ENCODE data around the gene SYT1. TPM values are rescaled to one million over a fixed set of nuclear protein-coding genes. Genes with fewer than 3 reads are reported as not detected.

SYT1 gene
- total RNA-seq, 1 donor from 2014 or later = 19.5 TPM

DNA sequence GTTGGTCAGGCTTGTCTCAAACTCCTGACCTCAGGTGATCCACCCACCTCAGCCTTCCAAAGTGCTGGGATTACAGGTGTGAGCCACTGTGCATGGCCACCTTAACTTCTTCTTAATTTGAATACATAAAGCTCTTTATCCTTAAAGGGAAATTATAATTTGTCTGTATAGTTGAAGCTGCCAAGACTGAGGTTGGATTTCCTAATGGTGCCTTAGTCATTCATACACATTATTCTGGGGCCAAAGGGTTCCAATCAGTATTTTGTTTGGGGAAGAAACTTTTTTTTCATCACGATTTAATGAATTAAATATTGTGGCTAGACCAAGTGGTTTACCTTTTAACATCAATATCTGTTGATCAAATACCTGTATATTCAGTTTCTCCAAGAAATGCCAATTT lies 135.9 kb downstream of the SYT1 start:
- Mint-ChIP-seq H3K27ac (ENCODE audit: unreplicated experiment) (no peak overlapping the region), H3K4me1 (peaks cover 11% of the 10 kb centered on the region), H3K9me3 (no peaks in the 10 kb centered on the region), H3K4me3 (no peak overlapping the region), H3K36me3 (ENCODE audit: low read depth) (no peaks in the 10 kb centered on the region), H3K27me3 (ENCODE audit: low read depth) (no peaks in the 10 kb centered on the region)
- TF ChIP-seq, protein P1, sequence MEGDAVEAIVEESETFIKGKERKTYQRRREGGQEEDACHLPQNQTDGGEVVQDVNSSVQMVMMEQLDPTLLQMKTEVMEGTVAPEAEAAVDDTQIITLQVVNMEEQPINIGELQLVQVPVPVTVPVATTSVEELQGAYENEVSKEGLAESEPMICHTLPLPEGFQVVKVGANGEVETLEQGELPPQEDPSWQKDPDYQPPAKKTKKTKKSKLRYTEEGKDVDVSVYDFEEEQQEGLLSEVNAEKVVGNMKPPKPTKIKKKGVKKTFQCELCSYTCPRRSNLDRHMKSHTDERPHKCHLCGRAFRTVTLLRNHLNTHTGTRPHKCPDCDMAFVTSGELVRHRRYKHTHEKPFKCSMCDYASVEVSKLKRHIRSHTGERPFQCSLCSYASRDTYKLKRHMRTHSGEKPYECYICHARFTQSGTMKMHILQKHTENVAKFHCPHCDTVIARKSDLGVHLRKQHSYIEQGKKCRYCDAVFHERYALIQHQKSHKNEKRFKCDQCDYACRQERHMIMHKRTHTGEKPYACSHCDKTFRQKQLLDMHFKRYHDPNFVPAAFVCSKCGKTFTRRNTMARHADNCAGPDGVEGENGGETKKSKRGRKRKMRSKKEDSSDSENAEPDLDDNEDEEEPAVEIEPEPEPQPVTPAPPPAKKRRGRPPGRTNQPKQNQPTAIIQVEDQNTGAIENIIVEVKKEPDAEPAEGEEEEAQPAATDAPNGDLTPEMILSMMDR (conservative IDR thresholded peaks at IDR 0.05) = no peak
- DNase-seq (ENCODE audit: low read depth, low spot score) = no peak

DNA sequence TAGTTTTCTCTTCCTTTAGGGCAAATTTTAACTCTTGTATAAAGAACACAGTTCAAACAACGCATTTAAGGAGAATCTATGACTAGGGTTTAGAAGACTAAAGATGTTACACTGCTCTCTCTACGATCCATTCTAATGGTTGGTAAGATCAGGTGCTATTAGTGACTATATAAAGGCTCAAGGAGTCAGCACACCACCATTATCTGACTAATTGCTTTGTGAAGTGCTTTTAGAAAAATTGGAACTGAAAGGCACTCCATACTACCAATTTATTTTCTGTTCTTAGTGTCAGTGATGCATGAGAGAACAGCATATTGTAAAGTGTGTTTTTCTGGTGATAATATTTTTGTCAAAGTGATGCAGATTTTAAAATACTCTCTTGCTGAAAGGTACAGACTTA lies 136.8 kb downstream of the SYT1 start:
- no peaks in the 10 kb centered on the region for H3K9me3 Mint-ChIP-seq
- no peaks in the 10 kb centered on the region for H3K36me3 Mint-ChIP-seq (ENCODE audit: low read depth)
- H3K4me3 Mint-ChIP-seq = no peak overlapping the region
- peaks cover 11% of the 10 kb centered on the region for H3K4me1 Mint-ChIP-seq
- no peaks in the 10 kb centered on the region for H3K27me3 Mint-ChIP-seq (ENCODE audit: low read depth)
- TF ChIP-seq, protein P1 (conservative IDR thresholded peaks at IDR 0.05) = no peak
- no peak overlapping the region for H3K27ac Mint-ChIP-seq (ENCODE audit: unreplicated experiment)
- no peak for DNase-seq (ENCODE audit: low read depth, low spot score)

- H3K4me1 Mint-ChIP-seq = peaks cover 11% of the 10 kb centered on the region
- no peak overlapping the region for H3K27ac Mint-ChIP-seq (ENCODE audit: unreplicated experiment)
- H3K27me3 Mint-ChIP-seq (ENCODE audit: low read depth) = no peaks in the 10 kb centered on the region
- no peaks in the 10 kb centered on the region for H3K9me3 Mint-ChIP-seq
- H3K4me3 Mint-ChIP-seq = no peak overlapping the region
- TF ChIP-seq, protein P1 (conservative IDR thresholded peaks at IDR 0.05) = no peak
- DNase-seq (ENCODE audit: low read depth, low spot score) = no peak
- H3K36me3 Mint-ChIP-seq (ENCODE audit: low read depth) = no peaks in the 10 kb centered on the region
Measured at GRCh38 chr12:79006306-79006705, 141.7 kb downstream of the SYT1 start.

DNA sequence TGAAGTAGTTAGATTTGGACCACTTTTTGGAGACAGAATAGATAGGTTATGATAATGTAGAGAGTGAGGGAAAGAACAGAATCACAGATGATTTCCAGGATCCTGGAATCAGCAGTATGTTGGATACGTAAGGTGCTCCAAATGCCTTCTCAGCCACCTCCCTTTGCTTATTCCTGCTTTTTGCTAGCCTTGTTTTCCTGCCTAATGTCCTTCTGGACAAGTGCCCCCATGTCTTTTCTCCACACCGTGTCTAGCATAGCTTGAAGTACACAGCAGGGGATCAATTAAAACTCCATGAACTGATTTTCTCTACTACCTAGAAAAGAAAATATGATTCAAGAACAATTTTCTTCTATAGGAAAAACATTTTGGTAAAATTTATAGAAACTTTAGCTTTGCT lies 144.0 kb downstream of the SYT1 start:
- TF ChIP-seq, protein P1 (conservative IDR thresholded peaks at IDR 0.05) = no peak
- Mint-ChIP-seq H3K4me3 (no peak overlapping the region), H3K27ac (ENCODE audit: unreplicated experiment) (no peak overlapping the region), H3K27me3 (ENCODE audit: low read depth) (no peaks in the 10 kb centered on the region), H3K36me3 (ENCODE audit: low read depth) (no peaks in the 10 kb centered on the region), H3K9me3 (no peaks in the 10 kb centered on the region), H3K4me1 (no peaks in the 10 kb centered on the region)
- DNase-seq (ENCODE audit: low read depth, low spot score) = no peak

DNA sequence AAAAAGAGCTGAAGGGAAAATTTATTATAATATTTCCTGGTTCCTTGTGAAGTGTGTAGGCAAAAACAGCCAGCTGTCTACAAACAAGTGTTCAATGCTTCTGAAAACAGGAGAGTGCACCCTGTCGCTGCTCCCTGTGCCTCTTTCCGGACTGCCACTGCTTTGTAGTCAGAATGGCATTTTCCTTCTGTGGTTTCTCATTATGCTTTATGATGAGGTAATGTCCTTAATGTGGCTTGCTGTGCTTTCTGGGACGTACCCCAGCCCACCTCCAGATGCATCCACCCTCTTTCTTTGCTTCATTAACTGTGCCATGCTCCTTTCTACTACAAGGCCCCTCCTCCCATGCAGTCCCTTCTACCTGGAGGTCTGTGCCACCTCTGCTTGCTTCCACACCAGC lies 148.1 kb downstream of the SYT1 start:
- Mint-ChIP-seq H3K4me1 (no peaks in the 10 kb centered on the region), H3K27ac (ENCODE audit: unreplicated experiment) (no peak overlapping the region), H3K27me3 (ENCODE audit: low read depth) (no peaks in the 10 kb centered on the region), H3K4me3 (no peak overlapping the region), H3K36me3 (ENCODE audit: low read depth) (peaks cover under 1% of the 10 kb centered on the region), H3K9me3 (peaks cover 4% of the 10 kb centered on the region)
- no peak for DNase-seq (ENCODE audit: low read depth, low spot score)
- TF ChIP-seq, protein P1 (conservative IDR thresholded peaks at IDR 0.05) = no peak

DNA sequence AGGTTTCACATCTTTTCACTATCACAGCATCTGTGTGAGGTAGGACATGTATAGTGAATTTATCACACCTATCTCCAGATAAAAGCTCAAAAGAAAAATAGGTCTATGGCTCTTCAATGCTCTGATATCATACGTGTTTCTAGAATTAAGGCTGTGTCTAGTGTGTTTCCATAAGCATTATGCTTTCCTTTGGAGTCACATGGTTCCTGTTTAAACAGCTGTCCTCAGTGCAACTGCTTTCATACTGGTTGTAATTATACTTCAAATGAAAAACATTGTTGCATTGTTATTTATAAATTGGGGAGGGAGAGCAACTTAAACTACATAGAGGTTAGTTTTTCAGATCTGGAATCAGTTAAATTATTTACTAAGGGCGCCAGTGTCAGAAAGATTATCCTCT lies 151.6 kb downstream of the SYT1 start:
- peaks cover 3% of the 10 kb centered on the region for H3K36me3 Mint-ChIP-seq (ENCODE audit: low read depth)
- no peaks in the 10 kb centered on the region for H3K27me3 Mint-ChIP-seq (ENCODE audit: low read depth)
- H3K27ac Mint-ChIP-seq (ENCODE audit: unreplicated experiment) = no peak overlapping the region
- H3K4me3 Mint-ChIP-seq = no peak overlapping the region
- no peak for DNase-seq (ENCODE audit: low read depth, low spot score)
- no peaks in the 10 kb centered on the region for H3K4me1 Mint-ChIP-seq
- H3K9me3 Mint-ChIP-seq = peaks cover 6% of the 10 kb centered on the region
- TF ChIP-seq, protein P1 (conservative IDR thresholded peaks at IDR 0.05) = no peak

All from neural crest cell (in vitro differentiated cells).